ENCODE measurements around the gene GAGE13.
"Not testable (repeated sequence)": the region's sequence is repeated elsewhere in the genome, so short reads cannot be mapped to it uniquely, and the experiment has no call there.

- not testable (repeated sequence) for TF ChIP-seq SNRNP70 (optimal IDR thresholded peaks at IDR 0.05; ENCODE audit: low read depth, low read length); EZH2 (IDR thresholded peaks at IDR 0.05; ENCODE audit: borderline replicate concordance, low read depth, low read length); SMARCA4 (IDR thresholded peaks at IDR 0.05); DIDO1 (tag; IDR thresholded peaks at IDR 0.05; ENCODE audit: low read depth); CTCF (IDR thresholded peaks at IDR 0.05 in 2 of 3, conservative IDR thresholded peaks at IDR 0.05 in 1 of 3; ENCODE audit: insufficient read depth in 2 of 3, low read depth in 1 of 3, low read length in 3 of 3)
Observed at GRCh38 chrX:49341449-49341848, 10.1 kb downstream of the GAGE13 start.

Data from K562 (cell line).